Caco-2 (cell line): ENCODE results near the gene IMMP2L. TPM values are rescaled to one million over a fixed set of nuclear protein-coding genes. Genes with fewer than 3 reads are reported as not detected.

ENCODE experiments used
- BruUV-seq: library from RNA; stranded (reverse); fragments of 400-500 nt; replicated peaks from 2 replicates; lab custom pipeline; 2021; lab: Mats Ljungman, UMichigan
- CTCF ChIA-PET: fragments of 300-600 bp; sonication (Branson Sonifier 250); formaldehyde crosslinking; loops from one replicate; lab custom pipeline; 2022; ENCODE audit warnings: antibody characterized with exemption; lab: Charles Lee
- POLR2A ChIA-PET: fragments of 300-600 bp; sonication (Branson Sonifier 250); formaldehyde crosslinking; loops from one replicate; lab custom pipeline; 2022; ENCODE audit warnings: antibody characterized with exemption; lab: Charles Lee
- DNase-seq, 2 experiments: peaks; one replicate each; pipeline versions ENCODE4 v3.0.0 to v3.0.0-alpha.2; 2020 to 2022
- H3K27me3 ChIP-seq: replicated peaks from 2 replicates; pipeline ENCODE4 v1.6.0; 2011; ENCODE audit warnings: low read length; ENCODE audit not compliant: control insufficient read depth, insufficient read depth
- H3K36me3 ChIP-seq: 2 replicates; pipeline ENCODE4 v1.5.1; 2011; ENCODE audit warnings: low read length; ENCODE audit not compliant: control insufficient read depth, insufficient read depth
- H3K4me1 ChIP-seq: fragments of 250-450 bp; sonication (Bioruptor Pico); 2 replicates; pipeline ENCODE4 v1.5.1; 2020; ENCODE audit warnings: mild to moderate bottlenecking
- H3K4me3 ChIP-seq: 2 replicates; pipeline ENCODE4 v1.5.1; 2011; ENCODE audit warnings: low read depth, mild to moderate bottlenecking, control low read depth, low read length
- H3K9me3 ChIP-seq: fragments of 250-450 bp; sonication (Bioruptor Pico); 2 replicates; pipeline ENCODE4 v1.5.1; 2020; ENCODE audit warnings: mild to moderate bottlenecking, moderate library complexity
- H3K27ac Mint-ChIP-seq: one replicate; pipeline ENCODE4 v1.8.0; 2022; ENCODE audit warnings: mixed read lengths; ENCODE audit not compliant: unreplicated experiment
- H3K27me3 Mint-ChIP-seq: one replicate; pipeline ENCODE4 v1.8.0; 2022; ENCODE audit warnings: mixed read lengths; ENCODE audit not compliant: insufficient read depth, unreplicated experiment
- H3K36me3 Mint-ChIP-seq: one replicate; pipeline ENCODE4 v1.8.0; 2022; ENCODE audit warnings: mild to moderate bottlenecking, mixed read lengths; ENCODE audit not compliant: insufficient read depth, unreplicated experiment
- H3K4me1 Mint-ChIP-seq: one replicate; pipeline ENCODE4 v1.8.0; 2022; ENCODE audit warnings: low read depth, mixed read lengths; ENCODE audit not compliant: unreplicated experiment
- H3K4me3 Mint-ChIP-seq: one replicate; pipeline ENCODE4 v1.8.0; 2022; ENCODE audit warnings: mild to moderate bottlenecking, moderate library complexity, mixed read lengths; ENCODE audit not compliant: unreplicated experiment
- H3K9me3 Mint-ChIP-seq: one replicate; pipeline ENCODE4 v1.8.0; 2022; ENCODE audit warnings: mixed read lengths; ENCODE audit not compliant: unreplicated experiment
- CTCF ChIP-seq, 2 experiments: fragments of 200-600 bp in 1 of 2; IDR thresholded peaks; 1 replicate in 1 of 2; 2 replicates in 1 of 2; pipeline versions ENCODE4 v1.5.1 to v1.8.0; 2011 to 2022; ENCODE audit warnings: antibody characterized with exemption in 1 of 2, control low read depth in 1 of 2, inconsistent platforms in 1 of 2, low read depth in 1 of 2, low read length in 1 of 2, mild to moderate bottlenecking in 1 of 2, moderate library complexity in 1 of 2; ENCODE audit not compliant: insufficient read depth in 1 of 2, severe bottlenecking in 1 of 2, unreplicated experiment in 1 of 2
- intact Hi-C: fragments of 100-400 bp; cut with micrococcal nuclease; formaldehyde crosslinking; loops from one replicate; pipeline ENCODE4 v1.10.0; 2022; ENCODE audit not compliant: unreplicated experiment
- total RNA-seq: library from RNA; stranded (reverse); gene quantifications from 2 replicates; pipeline ENCODE4 v1.2.3, GENCODE V29; 2022

The IMMP2L gene
- total RNA-seq, 1 experiment from 2014 or later, result 9.5 TPM

GRCh38 chr7:111030336-111030735 lies 532.0 kb downstream of the IMMP2L start:
- Histone ChIP-seq H3K4me1 (peaks cover 5% of the 10 kb centered on the region), H3K27me3 (no peaks in the 10 kb centered on the region), H3K36me3 (no peaks in the 10 kb centered on the region), H3K9me3 (no peaks in the 10 kb centered on the region), H3K4me3 (no peak overlapping the region)
- no peak overlapping the region for H3K4me3 Mint-ChIP-seq
- no peak overlapping the region for H3K27ac Mint-ChIP-seq
- no peak for DNase-seq
- no peaks in the 10 kb centered on the region for H3K36me3 Mint-ChIP-seq
- no peaks in the 10 kb centered on the region for H3K27me3 Mint-ChIP-seq
- H3K4me1 Mint-ChIP-seq, result peaks cover 11% of the 10 kb centered on the region
- ChIA-PET CTCF (no interaction called here), POLR2A (no interaction called here)
- no peak for TF ChIP-seq CTCF (IDR thresholded peaks at IDR 0.05; ENCODE audit: insufficient read depth in 1 of 2, low read depth in 1 of 2, low read length in 1 of 2, severe bottlenecking in 1 of 2, unreplicated experiment in 1 of 2)
- intact Hi-C loops, result no loop called here
- no peaks in the 10 kb centered on the region for H3K9me3 Mint-ChIP-seq
- BruUV-seq, result no TSS peak

GRCh38 chr7:111029574-111030251 lies 532.6 kb downstream of the IMMP2L start:
- intact Hi-C loops, result no loop called here
- no peaks in the 10 kb centered on the region for H3K27me3 Mint-ChIP-seq
- Histone ChIP-seq H3K4me3 (no peak overlapping the region), H3K36me3 (no peaks in the 10 kb centered on the region), H3K27me3 (no peaks in the 10 kb centered on the region), H3K4me1 (peaks cover 10% of the 10 kb centered on the region), H3K9me3 (no peaks in the 10 kb centered on the region)
- H3K4me1 Mint-ChIP-seq, result peaks cover 11% of the 10 kb centered on the region
- TF ChIP-seq CTCF (IDR thresholded peaks at IDR 0.05; ENCODE audit: insufficient read depth in 1 of 2, low read depth in 1 of 2, low read length in 1 of 2, severe bottlenecking in 1 of 2, unreplicated experiment in 1 of 2), result no peak
- no peak for DNase-seq
- BruUV-seq, result no TSS peak
- H3K4me3 Mint-ChIP-seq, result no peak overlapping the region
- H3K36me3 Mint-ChIP-seq, result no peaks in the 10 kb centered on the region
- CTCF ChIA-PET, result no interaction called here
- no peak overlapping the region for H3K27ac Mint-ChIP-seq
- POLR2A ChIA-PET, result interaction anchor here (0.6 kb wide), 1 partner anchor 29 kb away, joined by 3 read pairs; no protein-coding TSS in a partner anchor
- H3K9me3 Mint-ChIP-seq, result no peaks in the 10 kb centered on the region

- H3K9me3 ChIP-seq, result no peaks in the 10 kb centered on the region
- peaks cover 10% of the 10 kb centered on the region for H3K4me1 ChIP-seq
- H3K9me3 Mint-ChIP-seq, result no peaks in the 10 kb centered on the region
- TF ChIP-seq CTCF (IDR thresholded peaks at IDR 0.05; ENCODE audit: insufficient read depth in 1 of 2, low read depth in 1 of 2, low read length in 1 of 2, severe bottlenecking in 1 of 2, unreplicated experiment in 1 of 2), result no peak
- H3K4me3 Mint-ChIP-seq, result no peak overlapping the region
- no peaks in the 10 kb centered on the region for H3K27me3 ChIP-seq
- no peak overlapping the region for H3K27ac Mint-ChIP-seq
- H3K36me3 ChIP-seq, result no peaks in the 10 kb centered on the region
- H3K4me3 ChIP-seq, result no peak overlapping the region
- ChIA-PET CTCF (no interaction called here), POLR2A (interaction anchor here (0.6 kb wide), 1 partner anchor 28 kb away, joined by 3 read pairs; no protein-coding TSS in a partner anchor)
- H3K36me3 Mint-ChIP-seq, result no peaks in the 10 kb centered on the region
- H3K27me3 Mint-ChIP-seq, result no peaks in the 10 kb centered on the region
- BruUV-seq, result no TSS peak
- peaks cover 11% of the 10 kb centered on the region for H3K4me1 Mint-ChIP-seq
- intact Hi-C loops, result no loop called here
- DNase-seq, result no peak
These were observed 533.1 kb downstream of the IMMP2L start for GRCh38 chr7:111029141-111029572.
